ENCODE results near the gene AFP.

- TF ChIP-seq CTCF (IDR thresholded peaks at IDR 0.05; ENCODE audit: low read depth, low read length) (no peak), MYC (IDR thresholded peaks at IDR 0.05; ENCODE audit: low read depth, low read length) (no peak)
Observed at GRCh38 chr4:73404457-73404856, 31.6 kb upstream of the AFP start.

All from NB4 (cell line).